IPS-18c (cell line): ENCODE measurements around the gene JPT1.
"Not testable (repeated sequence)": the region's sequence is repeated elsewhere in the genome, so short reads cannot be mapped to it uniquely, and the experiment has no call there.

Experiments used
- H3K4me3 ChIP-seq: 2 replicates; pipeline ENCODE4 v1.7.0; 2013; ENCODE audit warnings: low read depth, mild to moderate bottlenecking, low read length, moderate library complexity; ENCODE audit not compliant: insufficient read depth
- H3K9me3 ChIP-seq: one replicate; pipeline ENCODE4 v1.6.1; 2013; ENCODE audit warnings: mild to moderate bottlenecking, low read length, moderate library complexity; ENCODE audit not compliant: control insufficient read depth, insufficient read depth

The JPT1 gene

DNA sequence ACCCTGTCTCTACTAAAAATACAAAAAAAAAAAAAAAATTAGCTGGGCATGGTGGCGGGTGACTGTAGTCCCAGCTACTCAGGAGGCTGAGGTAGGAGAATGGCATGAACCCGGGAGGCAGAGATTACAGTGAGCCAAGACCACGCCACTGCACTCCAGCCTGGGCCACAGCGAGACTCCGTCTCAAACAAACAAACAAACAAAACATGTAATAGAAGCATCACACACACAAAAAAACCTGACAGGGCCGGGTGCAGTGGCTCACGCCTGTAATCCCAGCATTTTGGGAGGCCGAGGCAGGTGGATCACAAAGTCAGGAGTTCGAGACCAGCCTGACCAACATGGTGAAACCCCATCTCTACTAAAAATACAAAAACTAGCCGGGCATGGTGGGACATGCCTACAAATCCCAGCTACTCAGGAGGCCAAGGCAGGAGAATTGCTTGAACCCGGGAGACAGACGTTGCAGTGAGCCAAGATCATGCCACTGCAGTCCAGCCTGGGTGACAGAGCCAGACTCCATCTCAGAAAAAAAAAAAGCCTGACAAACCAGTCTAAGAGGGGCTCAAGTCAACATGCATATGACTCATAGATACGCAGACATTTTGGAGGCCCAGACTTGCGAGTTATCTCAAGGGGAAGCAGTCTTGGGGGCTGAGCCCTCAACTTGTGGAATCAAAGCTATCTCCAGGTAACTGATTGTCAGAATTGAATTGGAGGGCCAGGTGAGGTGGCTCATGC, 20.5 kb downstream of the JPT1 start:
- not testable (repeated sequence) for H3K9me3 ChIP-seq, H3K4me3 ChIP-seq

DNA sequence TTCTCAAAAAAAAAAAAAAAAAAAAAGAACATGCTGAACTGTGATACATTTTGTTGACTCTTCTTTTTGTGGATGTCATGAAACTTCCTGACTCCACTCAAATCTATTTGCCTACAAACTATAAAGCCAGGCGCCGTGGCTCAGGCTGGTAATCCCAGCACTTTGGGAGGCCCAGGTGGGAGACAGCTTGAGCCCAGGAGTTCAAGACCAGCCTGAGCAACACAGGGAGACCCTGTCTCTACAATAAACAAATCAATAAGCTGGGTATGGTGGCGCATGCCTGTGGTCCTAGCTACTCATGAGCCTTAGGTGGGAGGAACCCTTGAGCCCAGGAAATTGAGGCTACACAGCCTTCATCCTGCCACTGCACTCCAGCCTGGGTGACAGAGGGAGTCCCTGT, 21.3 kb downstream of the JPT1 start:
- H3K9me3 ChIP-seq, result no peaks in the 10 kb centered on the region
- H3K4me3 ChIP-seq, result no peak overlapping the region

DNA sequence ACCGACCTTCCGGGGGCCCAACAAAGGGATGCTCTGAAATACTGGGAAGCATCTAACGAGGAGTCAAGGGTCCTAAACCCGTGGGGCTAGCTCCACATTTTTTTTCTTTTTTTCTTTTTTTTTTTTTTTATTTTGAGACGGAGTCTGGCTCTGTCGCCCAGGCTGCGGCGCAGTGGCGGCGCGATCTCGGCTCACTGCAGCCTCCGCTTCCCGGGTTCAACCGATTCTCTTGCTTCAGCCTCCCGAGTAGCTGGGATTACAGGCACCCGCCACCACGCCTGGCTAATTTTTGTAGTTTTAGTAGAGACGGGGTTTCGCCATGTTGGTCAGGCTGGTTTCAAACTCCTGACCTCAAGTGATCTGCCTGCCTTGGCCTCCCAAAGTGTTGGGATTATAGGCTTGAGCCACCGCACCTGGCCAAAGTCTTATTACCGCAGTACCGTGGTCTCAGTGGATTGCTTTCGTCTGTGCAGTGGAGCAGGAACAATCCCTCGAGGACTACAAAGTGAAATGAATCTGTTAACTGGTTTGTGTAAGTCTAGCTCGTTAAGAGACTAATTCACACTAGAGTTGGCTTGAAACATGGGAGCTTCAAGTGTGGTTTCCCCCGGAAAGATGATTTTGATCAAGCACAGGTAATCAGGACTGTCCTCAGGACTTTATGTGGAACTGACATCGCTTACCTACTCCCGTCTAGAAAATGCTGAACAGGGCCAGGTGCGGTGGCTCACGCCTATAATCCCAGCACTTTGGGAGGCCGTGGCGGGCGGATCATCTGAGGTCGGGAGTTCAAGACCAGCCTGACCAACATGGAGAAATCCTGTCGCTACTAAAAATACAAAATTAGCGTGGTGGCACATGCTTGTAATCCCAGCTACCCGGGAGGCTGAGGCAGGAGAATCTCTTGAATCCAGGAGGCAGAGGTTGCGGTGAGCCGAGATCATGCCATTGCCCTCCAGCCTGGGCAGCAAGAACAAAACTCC, 22.0 kb downstream of the JPT1 start:
- not testable (repeated sequence) for H3K9me3 ChIP-seq
- peak overlapping the region; percentile 81 for H3K4me3 ChIP-seq

DNA sequence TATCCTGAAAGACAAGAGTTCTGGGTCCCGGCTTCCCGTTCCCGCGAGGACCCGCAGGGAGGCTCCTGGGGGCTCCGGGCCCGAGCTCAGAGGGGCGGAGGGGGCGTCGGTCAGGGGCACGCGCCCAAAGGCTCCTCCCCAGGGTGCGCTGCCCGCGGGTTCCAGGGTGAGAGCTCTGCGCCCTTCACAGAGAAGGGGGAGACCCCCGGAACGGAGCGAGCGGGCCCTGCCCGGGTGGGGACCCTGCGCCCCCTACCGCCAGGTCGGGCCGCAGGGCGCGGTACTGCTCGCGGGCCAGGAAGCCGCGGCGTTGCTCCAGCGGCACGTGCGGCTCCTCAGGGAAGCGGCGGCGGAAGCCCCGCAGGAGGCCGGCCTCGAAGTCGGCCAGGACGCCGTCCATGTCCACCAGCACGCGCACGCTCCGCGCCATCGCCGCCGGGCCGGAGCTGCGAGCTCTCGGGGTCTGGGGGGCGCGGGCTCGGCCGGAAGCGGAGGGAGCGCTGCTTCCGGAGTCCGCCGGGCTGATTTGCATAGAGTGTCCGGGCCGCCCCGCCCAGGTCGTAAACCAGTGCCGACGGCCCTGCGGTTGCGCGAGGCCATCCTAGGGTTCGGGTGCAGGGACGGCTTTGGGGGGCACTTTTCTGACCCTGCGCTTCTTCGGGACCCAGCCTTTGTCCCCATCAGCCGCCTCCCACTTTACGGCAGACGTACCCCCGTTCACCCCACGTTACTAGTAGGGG, 22.9 kb downstream of the JPT1 start, which contains the start of gene NT5C:
Gene NT5C, minus strand, starts transcription at position 465 of the 740 bp plus-strand sequence. Its CDS starts 35 bp downstream, at position 430.
- no peaks in the 10 kb centered on the region for H3K9me3 ChIP-seq
- H3K4me3 ChIP-seq, result peak within 1 kb of the TSS; percentile 81

DNA sequence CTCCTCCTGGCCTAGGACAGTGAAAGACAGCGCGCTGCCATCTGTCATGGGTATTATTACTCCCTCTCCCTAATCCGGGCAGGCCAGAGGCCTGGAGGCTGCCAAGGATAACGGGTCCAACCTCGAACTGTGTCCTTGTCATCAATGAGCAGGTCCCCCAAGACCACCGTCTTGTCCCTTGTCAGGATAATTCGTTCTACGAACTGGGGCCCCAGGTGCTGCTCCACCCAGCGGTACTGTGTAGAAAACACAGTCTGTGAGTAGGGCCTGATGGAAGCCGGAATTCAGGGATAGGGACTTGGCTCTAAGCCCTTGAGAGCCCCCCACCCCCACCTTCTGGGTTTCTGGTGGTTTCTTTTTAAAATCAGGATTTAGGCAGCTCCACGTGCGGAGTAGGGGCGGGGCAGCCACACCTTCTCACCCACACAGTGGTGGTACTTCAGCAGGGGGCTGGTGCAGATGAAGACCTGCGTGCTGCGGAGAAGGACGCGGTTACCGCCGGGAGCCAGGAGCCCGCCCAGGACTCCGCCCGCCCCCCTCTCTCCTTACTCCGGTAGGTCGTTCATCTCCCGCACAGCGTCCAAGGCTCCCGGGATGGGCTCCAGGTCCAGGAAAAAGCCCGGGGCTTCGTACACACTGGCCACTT, 23.6 kb downstream of the JPT1 start:
- no peaks in the 10 kb centered on the region for H3K9me3 ChIP-seq
- peak overlapping the region; percentile 81 for H3K4me3 ChIP-seq

DNA sequence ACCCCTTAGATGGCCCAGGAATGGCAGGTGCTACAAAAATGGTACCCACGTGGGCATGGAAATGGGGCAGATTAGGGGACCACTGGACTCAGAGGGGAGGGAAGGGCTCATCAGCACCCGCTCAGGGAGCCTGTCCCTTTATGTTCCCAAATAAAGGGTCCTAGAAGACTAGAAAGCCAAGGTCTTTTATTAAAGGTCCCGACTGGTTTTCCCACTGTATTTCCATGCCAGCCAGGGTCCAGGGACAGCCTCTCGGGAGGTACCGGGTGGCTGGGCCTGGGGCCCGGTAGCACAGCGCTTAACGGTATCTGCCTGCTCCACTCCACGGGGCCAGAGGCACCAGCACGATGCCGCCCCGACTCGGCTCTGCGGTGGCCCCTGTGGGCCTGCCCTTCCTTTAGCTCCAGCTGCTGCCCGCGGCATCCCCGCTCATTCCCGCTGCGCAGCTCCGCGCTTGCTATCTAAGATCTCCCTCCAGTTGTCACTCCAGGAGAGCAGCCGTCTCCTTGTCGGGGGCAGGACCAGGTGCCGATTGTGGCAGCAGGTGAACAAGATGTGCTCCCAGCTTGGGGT, 24.2 kb downstream of the JPT1 start:
- Histone ChIP-seq H3K4me3 (peak overlapping the region; percentile 81), H3K9me3 (no peaks in the 10 kb centered on the region)

DNA sequence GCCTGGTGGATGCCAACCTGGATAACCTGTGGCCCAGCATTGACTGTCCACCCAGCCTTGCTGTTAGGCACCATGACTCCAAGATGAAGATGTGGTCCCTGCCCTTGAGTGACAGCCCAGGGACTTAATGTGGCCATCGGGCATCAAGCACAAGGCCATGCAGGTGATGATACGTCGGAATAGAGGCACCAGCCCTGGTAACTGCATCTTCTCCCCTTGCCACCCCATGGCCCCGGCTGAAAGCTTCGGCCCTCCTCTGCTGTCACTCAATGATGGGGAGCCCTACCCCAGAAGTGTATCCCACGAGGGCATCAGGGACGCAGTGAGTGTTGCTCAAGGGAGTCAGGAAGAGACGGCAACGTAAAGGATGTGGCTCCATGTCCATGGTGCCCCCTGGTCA, 24.7 kb downstream of the JPT1 start:
- H3K9me3 ChIP-seq, result no peaks in the 10 kb centered on the region
- H3K4me3 ChIP-seq, result no peak overlapping the region

DNA sequence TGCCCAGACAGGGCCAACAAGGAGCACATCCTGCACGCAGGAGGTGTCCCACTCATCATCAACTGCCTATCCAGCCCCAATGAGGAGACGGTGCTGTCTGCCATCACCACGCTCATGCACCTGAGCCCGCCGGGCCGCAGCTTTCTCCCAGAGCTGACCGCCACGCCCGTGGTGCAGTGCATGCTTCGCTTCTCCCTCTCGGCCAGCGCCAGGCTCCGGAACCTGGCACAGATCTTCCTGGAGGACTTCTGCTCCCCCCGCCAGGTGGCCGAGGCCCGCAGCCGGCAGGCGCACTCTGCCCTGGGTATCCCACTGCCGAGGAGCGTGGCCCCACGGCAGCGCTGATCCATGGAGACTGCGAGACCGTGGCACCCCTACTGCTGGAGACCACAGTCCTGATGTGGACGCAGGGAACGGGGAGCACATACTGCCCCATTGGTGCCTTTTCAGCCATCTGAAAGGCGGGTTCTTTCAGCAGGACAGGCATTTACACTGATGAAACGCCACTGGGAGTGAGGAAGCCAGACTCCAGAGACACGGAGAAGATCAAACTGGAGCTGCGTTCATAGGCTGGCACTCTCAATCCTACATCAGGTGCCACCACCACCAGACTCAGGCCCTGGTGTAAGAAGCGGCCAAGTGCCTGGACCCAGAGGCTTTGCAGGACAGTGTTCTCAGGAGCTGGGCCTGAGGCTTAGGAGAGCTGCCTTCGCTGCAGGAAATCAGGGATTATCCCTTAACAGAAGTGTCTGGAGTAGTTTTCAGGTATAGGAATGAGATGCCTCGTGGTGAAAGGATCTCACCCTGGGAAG, 25.4 kb downstream of the JPT1 start:
- H3K9me3 ChIP-seq, result no peaks in the 10 kb centered on the region
- H3K4me3 ChIP-seq, result no peak overlapping the region

DNA sequence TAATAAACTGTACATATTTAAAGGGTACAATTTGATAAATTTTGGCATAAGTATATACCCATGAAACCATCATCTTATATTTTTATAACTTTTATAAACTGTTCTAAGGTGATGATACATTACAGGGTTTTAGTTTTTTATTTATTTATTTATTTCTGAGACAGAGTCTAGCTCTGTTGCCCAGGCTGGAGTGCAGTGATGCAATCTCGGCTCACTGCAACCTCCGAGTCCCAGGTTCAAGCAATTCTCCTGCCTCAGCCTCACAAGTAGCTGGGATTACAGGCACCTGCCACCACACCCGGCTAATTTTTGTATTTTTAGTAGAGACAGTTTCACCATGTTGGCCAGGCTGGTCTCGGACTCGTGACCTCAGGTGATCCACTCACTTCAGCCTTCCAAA, 26.4 kb downstream of the JPT1 start:
- H3K4me3 ChIP-seq, result not testable (repeated sequence)

DNA sequence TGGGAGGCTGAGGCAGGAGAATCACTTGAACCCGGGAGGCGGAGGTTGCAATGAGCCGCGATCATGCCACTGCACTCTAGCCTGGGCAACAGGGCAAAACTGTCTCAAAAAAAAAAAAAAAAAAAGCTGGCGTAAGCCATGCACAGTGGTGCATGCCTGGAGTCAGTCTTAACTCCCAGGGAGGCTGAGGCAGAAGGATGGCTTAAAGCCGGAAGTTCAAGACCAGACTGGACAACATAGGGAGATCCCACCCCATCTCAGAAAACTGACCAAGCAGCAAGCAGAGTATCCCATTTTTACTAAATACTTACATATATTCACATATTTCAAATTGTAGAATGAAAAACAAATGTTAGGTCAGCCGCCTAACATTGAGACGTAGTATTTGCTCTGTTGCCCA, 27.4 kb downstream of the JPT1 start:
- Histone ChIP-seq H3K9me3 (no peaks in the 10 kb centered on the region), H3K4me3 (no peak overlapping the region)

More for the DNA sequence above, 26.4 kb downstream of the JPT1 start:
- not testable (repeated sequence) for H3K9me3 ChIP-seq

DNA sequence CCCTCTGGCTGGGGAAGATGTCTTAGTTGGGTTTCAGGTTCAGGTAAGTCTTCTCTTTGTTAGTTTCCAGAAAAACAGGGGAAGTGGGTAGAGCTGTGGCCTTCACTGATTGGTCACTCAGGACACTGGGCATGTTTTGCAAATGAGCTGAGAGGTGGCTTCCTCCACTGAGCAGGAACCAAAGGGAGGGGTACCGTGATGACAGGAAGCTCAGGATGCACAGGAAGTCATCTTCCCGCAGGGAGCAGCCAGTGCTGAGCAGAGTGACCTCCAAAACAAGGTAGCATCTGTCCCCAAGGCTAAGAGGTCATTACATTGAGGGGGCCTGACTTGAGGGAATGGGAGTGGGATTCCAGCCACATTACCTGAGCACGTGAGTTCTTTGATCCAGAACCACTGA, 28.3 kb downstream of the JPT1 start:
- Histone ChIP-seq H3K4me3 (no peak overlapping the region), H3K9me3 (no peaks in the 10 kb centered on the region)

DNA sequence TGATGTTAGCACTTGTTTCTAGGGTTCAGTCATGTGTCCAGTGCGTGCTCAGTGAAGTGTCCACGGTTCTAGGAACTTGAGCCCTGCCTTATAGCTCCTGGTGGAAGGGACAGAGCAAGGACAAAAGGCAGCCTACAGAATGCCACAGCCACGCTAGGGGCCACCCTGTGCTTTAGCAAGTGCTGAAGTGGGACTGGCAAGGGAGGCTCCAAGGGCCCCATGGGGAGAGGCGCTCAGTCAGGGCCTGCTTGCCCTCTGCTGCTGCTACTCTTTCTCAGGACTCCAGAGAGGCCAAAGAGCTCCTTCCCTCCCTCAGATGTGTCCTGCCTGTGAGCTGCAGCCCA, 29.5 kb downstream of the JPT1 start:
- no peak overlapping the region for H3K4me3 ChIP-seq
- no peaks in the 10 kb centered on the region for H3K9me3 ChIP-seq

DNA sequence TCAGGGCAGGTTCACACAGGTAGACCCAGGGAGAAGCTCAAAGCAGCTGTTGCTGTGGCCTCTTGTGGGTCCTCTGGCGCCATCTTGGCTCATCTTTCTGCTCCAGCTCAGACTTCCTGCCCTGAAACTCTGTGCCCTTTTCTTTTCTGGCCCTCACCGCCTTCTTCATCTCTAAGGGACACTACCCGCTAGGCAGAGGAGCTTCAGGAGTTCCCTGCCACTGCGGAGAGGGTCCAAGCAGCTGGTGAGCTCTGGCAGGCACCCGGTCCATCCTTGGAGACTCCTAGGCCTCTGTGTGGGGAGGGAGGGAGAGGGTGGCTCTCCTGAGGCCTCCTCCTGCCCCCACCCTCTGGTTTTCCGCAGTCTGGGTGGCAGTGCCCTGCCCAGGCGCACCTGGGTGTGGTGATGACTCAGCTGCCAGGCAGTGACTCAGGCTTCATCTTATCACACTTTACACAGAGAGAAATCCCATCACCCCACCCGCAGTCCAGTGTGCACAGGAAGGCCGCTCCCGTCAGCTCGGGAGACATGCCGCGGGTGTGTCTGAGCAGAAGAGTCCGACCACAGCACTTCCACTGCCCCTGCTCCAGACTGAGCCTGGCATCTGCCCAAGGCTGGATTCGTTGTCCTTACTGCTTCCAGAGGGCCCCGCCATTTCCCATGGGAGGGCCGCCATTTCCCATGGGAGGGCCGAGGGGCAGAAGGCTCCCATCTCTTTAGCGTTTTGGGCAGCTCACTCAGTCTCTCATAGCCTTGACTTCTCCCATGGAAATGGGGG, 30.1 kb downstream of the JPT1 start:
- no peak overlapping the region for H3K4me3 ChIP-seq

DNA sequence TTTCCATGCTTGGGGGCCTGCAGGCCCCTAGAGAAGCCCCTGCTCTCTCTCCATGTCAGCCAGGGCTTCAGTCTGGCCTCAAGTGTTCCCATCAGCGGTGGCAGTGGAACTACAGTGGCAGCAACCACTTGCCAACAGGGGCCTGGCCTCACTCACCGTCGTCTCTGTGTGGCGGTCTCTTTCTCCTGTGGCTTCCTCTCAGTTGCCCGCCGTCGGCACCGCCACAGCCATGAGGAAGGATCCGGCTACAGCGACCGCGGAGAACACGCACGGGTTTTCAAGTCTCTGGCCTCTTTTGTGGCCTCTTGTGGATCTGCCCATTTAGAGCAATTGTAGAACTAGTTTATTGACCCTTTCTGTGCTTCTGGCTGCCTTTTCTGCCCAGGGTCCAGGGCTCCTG, 36.0 kb downstream of the JPT1 start:
- no peaks in the 10 kb centered on the region for H3K9me3 ChIP-seq
- H3K4me3 ChIP-seq, result no peak overlapping the region

More for the DNA sequence above, 30.1 kb downstream of the JPT1 start:
- no peaks in the 10 kb centered on the region for H3K9me3 ChIP-seq

DNA sequence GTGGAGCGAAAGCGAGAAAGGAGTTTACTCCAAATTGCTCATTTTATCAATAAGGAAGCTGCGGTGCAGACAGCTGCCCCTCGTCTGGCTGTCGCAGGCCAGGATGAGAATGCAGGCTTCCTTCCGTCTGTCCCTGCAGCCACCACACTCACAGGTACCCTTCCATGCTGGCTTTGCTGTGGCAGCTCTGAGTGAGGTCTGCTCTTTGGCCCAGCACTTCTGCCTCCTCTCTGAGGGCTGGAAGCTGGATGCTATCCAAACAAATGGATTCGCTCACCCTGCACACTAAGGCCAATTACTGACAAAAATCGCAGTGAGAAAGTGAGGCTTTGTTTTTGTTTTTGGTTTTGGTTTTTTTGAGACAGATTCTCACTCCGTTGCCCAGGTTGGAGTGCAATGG, 37.6 kb downstream of the JPT1 start:
- Histone ChIP-seq H3K9me3 (no peaks in the 10 kb centered on the region), H3K4me3 (no peak overlapping the region)
